Measurements from ENCODE around the gene C3orf22.
"Not testable (repeated sequence)": the region's sequence is repeated elsewhere in the genome, so short reads cannot be mapped to it uniquely, and the experiment has no call there.

C3orf22 gene, protein sequence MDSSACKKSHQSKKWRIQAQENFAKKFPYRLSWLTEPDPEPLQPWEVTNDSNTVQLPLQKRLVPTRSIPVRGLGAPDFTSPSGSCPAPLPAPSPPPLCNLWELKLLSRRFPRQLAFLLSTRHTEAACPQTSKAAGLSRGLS
- 0 reads per million in 9 experiments for total RNA-seq

DNA sequence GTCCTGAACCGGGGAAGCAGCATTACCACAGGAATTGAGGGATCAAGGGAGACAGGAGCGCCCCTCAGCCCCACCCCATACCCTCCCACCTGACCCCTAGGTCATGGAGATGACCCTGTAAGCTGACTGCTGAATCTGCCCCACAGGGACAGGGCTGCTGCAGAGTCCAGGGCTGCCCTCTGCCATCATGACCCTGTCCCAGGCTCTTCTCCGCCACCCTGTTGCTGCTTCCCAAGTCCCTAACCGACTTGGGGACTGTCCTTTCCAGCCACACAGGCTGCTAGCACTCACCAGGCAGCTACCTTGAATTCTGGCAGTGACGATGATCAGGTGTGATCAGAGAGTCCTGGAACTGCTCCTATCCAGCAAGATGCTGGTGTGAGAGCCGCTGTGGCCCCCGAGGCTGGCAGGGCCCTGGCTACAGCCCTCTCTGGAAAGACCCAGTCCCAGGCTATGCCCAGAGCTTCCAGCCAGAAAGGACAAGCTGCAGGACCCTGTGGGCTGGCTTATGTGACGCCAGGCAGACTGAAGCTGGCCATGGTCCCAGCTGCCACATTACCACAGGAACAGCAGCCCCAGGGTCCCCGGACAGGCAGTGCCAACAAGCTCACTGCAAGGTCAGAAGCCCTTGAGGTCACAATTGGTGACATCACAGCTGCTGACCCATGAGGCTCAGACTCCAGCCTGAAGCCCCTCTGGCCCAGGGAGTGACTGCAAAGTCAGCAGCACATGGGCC lies at the start of gene C3orf22:
Gene C3orf22, minus strand, starts transcription at position 597 of the 736 bp plus-strand sequence. CDS start 5,542 bp downstream, outside the sequence.
- ATAC-seq (replicated peaks) (no peak), DNase-seq (no peak)
- Mint-ChIP-seq H3K9me3 (no peaks in the 10 kb centered on the region), H3K4me3 (no peak within 1 kb of the TSS), H3K27ac (no peak within 1 kb of the TSS), H3K27me3 (peaks cover 7% of the 10 kb centered on the region in 2 donors), H3K36me3 (ENCODE audit: insufficient read depth) (no peaks in the 10 kb centered on the region), H3K4me1 (ENCODE audit: low read depth in 2 of 2) (no peaks in the 10 kb centered on the region)

DNA sequence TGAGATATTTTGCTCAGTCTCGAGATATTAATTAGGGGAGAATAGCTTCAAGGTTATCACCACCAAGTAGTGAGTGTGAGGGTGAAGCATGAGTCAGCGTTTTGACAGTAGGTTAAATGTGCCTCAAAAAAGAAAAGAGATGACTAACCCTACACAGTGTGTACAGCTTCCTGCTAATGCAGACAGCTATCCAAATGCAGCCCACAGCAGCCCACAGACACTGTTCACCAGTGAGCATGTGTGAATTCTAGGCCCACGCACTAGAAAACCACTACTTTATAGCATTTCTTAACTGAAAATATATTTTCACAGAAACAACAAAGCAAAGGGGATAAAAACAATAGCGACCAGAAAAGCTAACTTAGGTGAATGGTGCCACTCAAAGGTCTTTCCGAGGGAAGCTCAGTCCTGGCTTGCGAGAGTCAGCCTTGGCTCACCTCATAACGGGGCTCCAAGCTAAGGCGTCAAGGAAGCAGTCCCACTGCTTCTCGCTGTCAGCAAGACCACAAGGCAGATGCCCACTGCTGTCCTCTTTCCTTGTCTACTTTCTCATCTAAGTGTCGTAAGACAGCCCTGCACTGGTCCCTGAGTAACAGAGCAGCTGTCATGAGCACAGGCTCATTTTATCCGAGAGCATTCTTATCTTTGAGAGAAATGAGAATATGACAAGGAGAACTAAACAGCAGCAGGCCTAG lies 48.6 kb upstream of the C3orf22 start:
- H3K27me3 Mint-ChIP-seq: peaks cover 0 to 21% of the 10 kb centered on the region in 2 donors
- peak overlapping the region; percentile 41 to 80 for H3K27ac Mint-ChIP-seq
- DNase-seq: peak; percentile 9 to 45 (median 18)
- H3K4me3 Mint-ChIP-seq: peak overlapping the region in 1 of 2 donors; percentile 19
- H3K9me3 Mint-ChIP-seq: no peaks in the 10 kb centered on the region
- ATAC-seq (replicated peaks): peak; percentile 97
- peaks cover 6 to 12% of the 10 kb centered on the region in 2 donors for H3K4me1 Mint-ChIP-seq (ENCODE audit: low read depth in 2 of 2)
- H3K36me3 Mint-ChIP-seq (ENCODE audit: insufficient read depth): no peaks in the 10 kb centered on the region

DNA sequence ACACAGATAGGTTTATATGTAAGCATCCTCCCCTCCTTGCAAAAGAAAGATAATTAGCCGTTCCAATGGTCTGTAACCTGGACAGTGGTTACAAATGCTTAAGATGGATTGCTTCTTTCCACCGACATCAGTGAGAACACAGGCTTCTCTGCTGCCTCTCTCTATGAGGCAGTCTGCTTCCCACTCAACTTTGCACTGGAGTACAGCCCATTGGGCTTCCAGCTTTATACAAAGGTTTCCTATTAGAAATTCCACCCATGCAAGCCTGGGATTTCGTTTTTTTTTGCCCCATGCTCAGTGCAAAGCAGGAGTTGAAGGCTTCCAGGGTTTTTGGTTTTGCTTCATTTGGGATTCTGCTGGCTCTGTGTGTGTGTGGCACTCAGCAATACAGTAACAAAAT lies 47.3 kb upstream of the C3orf22 start:
- no peak overlapping the region for H3K27ac Mint-ChIP-seq

DNA sequence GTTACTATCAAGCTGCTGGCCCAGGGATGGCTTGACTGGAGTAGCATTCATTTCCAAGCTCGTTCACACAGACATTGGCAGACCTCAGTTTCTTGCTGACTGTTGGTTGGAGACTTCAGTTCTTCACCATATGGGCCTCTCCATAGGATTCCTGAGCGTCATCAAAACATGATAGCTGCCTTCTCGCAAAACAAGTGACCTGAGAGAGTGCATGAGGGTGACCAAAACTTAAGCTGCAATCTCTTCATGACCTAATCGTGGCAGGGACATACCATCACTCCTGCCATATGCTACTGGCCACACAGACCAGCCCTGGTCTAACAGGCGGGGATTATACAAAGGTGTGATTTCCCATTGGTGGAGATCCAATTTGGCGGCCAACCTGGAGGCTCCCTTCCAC lies 46.0 kb upstream of the C3orf22 start:
- no peak overlapping the region for H3K4me3 Mint-ChIP-seq
- H3K36me3 Mint-ChIP-seq (ENCODE audit: insufficient read depth): no peaks in the 10 kb centered on the region
- H3K9me3 Mint-ChIP-seq: no peaks in the 10 kb centered on the region
- peaks cover 4 to 8% of the 10 kb centered on the region in 2 donors for H3K4me1 Mint-ChIP-seq (ENCODE audit: low read depth in 2 of 2)
- H3K27me3 Mint-ChIP-seq: peaks cover 12 to 43% of the 10 kb centered on the region in 2 donors
- DNase-seq: no peak
- no peak for ATAC-seq (replicated peaks)
- no peak overlapping the region for H3K27ac Mint-ChIP-seq

More for the DNA sequence above, 47.3 kb upstream of the C3orf22 start:
- H3K36me3 Mint-ChIP-seq (ENCODE audit: insufficient read depth): no peaks in the 10 kb centered on the region
- no peak for DNase-seq
- no peaks in the 10 kb centered on the region for H3K9me3 Mint-ChIP-seq
- H3K4me1 Mint-ChIP-seq (ENCODE audit: low read depth in 2 of 2): peaks cover 4 to 8% of the 10 kb centered on the region in 2 donors
- peaks cover 5 to 35% of the 10 kb centered on the region in 2 donors for H3K27me3 Mint-ChIP-seq
- H3K4me3 Mint-ChIP-seq: no peak overlapping the region
- ATAC-seq (replicated peaks): no peak

DNA sequence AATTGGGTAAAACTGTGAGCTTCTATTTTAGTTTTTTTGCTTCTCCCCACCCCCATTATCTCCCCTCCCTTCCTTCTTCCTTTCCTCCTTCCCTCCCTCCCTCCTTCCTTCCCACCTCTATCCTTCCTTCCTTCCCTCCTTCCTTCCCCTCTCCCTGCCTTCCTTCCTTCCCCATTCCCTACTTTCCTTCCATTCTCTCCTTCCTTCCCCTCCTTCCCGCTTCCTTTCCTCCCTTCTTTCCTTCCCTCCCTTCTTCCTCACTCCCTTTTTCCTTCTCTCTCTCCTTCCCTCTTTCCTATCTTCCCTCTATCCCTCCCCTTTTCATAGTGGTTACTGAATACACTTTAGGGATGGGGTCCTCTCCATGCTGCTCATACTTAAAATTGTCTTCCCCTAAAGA lies 40.4 kb upstream of the C3orf22 start:
- no peak overlapping the region for H3K4me3 Mint-ChIP-seq

DNA sequence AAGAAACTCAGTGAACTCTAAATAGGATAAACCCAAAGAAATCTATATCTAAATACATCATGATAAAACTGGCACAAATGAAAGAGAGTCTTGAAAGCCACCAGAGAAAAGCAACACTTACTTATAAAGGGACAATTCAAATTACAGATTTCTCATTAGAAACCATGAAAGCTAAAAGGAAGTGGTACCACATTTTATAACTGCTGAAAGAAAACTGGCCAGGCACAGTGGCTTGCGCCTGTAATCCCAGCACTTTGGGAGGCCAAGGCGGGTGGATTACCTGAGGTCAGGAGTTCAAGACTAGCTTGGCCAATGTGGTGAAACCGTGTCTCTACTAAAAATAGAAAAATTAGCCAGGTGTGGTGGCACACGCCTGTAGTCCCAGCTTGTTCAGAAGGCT lies 36.7 kb upstream of the C3orf22 start:
- H3K27me3 Mint-ChIP-seq: peaks cover 15 to 41% of the 10 kb centered on the region in 2 donors
- not testable (repeated sequence) for DNase-seq; H3K27ac Mint-ChIP-seq; H3K4me1 Mint-ChIP-seq (ENCODE audit: low read depth in 2 of 2); H3K9me3 Mint-ChIP-seq; H3K36me3 Mint-ChIP-seq (ENCODE audit: insufficient read depth); ATAC-seq (replicated peaks); H3K4me3 Mint-ChIP-seq

More for the DNA sequence above, 40.4 kb upstream of the C3orf22 start:
- no peak overlapping the region for H3K27ac Mint-ChIP-seq
- H3K36me3 Mint-ChIP-seq (ENCODE audit: insufficient read depth): peaks cover 3% of the 10 kb centered on the region
- H3K27me3 Mint-ChIP-seq: peaks cover 12 to 47% of the 10 kb centered on the region in 2 donors
- no peaks in the 10 kb centered on the region for H3K9me3 Mint-ChIP-seq
- no peak for DNase-seq
- no peak for ATAC-seq (replicated peaks)
- H3K4me1 Mint-ChIP-seq (ENCODE audit: low read depth in 2 of 2): no peaks in the 10 kb centered on the region

DNA sequence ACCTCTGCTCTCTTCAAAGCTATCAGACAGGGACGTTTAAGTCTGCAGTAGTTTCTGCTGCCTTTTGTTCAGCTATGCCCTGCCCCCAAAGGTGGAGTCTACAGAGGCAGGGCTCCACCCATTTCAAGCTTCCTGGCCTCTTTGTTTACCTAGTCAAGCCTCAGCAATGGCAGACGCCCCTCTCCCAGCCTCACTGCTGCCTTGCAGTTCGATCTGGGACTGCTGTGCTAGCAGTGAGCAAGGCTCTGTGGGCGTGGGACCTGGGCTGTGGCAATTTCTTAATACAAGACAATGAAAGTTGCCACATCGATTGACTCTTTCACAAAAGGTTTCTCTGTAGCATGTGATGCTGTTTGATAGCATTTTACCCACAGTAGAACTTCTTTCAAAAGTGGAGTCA lies 32.8 kb upstream of the C3orf22 start:
- H3K9me3 Mint-ChIP-seq; DNase-seq; ATAC-seq (replicated peaks); H3K4me3 Mint-ChIP-seq; H3K36me3 Mint-ChIP-seq (ENCODE audit: insufficient read depth); H3K4me1 Mint-ChIP-seq (ENCODE audit: low read depth in 2 of 2); H3K27ac Mint-ChIP-seq: not testable (repeated sequence)
- H3K27me3 Mint-ChIP-seq: peaks cover 44 to 59% of the 10 kb centered on the region in 2 donors

DNA sequence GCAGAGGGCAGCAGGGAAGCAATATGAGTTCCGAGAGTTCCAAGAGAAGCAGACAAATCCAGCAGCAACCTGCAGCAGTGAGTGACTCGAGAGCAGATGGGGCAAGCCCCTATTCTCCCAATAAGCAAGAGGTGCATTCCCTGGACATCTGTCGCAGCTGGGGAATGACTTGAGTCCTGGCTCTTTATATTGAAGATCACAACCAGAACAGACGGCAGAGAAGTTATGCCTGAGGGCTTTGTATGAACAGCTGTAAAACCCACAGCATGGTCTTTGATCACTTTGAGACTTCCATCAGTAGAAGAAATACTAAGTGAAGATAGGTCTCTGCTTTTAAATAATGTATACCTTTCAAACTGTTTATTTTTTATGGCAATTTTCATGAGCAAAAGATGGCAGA lies 23.6 kb upstream of the C3orf22 start:
- DNase-seq (no peak), ATAC-seq (replicated peaks) (no peak)

DNA sequence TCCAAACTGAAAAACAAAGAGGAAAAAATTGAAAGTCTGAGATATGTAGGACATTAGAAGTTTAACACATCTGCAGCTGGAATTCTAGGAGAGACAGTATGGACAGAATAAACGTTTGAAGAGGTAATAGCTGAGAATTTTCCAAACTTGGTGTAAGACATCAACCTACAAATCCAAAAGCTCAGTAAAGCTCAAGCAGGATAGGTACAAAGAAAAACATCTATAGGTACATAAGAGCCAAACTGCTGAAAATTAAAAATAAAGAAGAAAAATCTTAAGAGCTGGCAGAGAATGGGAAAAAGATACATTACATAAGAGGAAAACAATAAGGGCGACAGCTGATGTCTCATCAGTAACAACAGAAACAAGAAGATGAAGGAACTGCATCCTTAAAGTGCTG lies 22.8 kb upstream of the C3orf22 start:
- H3K27me3 Mint-ChIP-seq: peaks cover 43 to 44% of the 10 kb centered on the region in 2 donors
- H3K9me3 Mint-ChIP-seq: no peaks in the 10 kb centered on the region
- no peak overlapping the region for H3K27ac Mint-ChIP-seq
- ATAC-seq (replicated peaks): no peak
- no peaks in the 10 kb centered on the region for H3K4me1 Mint-ChIP-seq (ENCODE audit: low read depth in 2 of 2)
- H3K36me3 Mint-ChIP-seq (ENCODE audit: insufficient read depth): no peaks in the 10 kb centered on the region
- no peak for DNase-seq
- H3K4me3 Mint-ChIP-seq: no peak overlapping the region

More for the DNA sequence above, 23.6 kb upstream of the C3orf22 start:
- H3K27ac Mint-ChIP-seq: no peak overlapping the region
- no peaks in the 10 kb centered on the region for H3K4me1 Mint-ChIP-seq (ENCODE audit: low read depth in 2 of 2)
- H3K27me3 Mint-ChIP-seq: peaks cover 36 to 44% of the 10 kb centered on the region in 2 donors
- no peak overlapping the region for H3K4me3 Mint-ChIP-seq
- H3K9me3 Mint-ChIP-seq: no peaks in the 10 kb centered on the region
- no peaks in the 10 kb centered on the region for H3K36me3 Mint-ChIP-seq (ENCODE audit: insufficient read depth)

DNA sequence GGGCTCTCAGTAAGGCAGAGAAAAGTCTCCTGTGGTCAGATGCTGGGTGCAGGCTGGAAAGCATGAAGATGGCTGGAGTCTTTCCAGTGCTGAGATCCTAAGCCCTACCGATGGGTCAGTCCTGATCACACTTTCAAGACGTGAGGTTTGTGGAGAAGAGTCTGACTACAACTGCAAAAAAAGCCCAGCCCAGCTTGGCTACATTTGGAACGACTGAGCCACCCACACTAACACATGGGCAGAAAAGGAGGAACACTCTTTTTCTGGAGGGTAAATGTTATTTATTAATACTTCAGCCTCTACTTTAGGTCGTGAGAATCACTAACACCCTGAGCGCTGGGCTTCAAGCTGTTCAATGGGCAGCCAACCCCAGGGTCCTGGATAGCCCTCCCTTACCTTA lies 22.0 kb upstream of the C3orf22 start:
- peaks cover 49 to 51% of the 10 kb centered on the region in 2 donors for H3K27me3 Mint-ChIP-seq
- DNase-seq (no peak), ATAC-seq (replicated peaks) (no peak)
- H3K9me3 Mint-ChIP-seq: no peaks in the 10 kb centered on the region
- no peak overlapping the region for H3K27ac Mint-ChIP-seq
- no peaks in the 10 kb centered on the region for H3K36me3 Mint-ChIP-seq (ENCODE audit: insufficient read depth)
- H3K4me3 Mint-ChIP-seq: no peak overlapping the region
- H3K4me1 Mint-ChIP-seq (ENCODE audit: low read depth in 2 of 2): no peaks in the 10 kb centered on the region

DNA sequence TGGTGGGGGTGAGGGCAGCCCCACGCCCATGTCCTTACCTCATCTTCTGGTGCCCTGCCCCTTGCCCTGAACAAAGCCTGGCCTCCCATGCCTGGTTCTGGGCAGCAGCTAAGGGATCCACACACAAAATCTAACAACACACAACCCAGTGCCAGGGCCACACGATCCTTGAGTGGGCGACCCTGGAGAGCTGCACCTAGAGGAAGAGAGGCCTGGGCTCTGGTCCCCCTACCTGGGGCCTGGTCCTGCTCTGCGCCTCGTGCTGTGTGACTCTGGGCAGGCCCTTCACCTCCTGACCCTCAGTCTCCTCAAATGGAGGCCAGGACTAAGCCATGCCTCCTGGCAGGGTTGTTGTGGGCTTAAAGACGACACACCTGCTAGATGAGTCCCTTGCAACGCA lies 20.0 kb upstream of the C3orf22 start:
- no peak for ATAC-seq (replicated peaks)
- Mint-ChIP-seq H3K27ac (no peak overlapping the region), H3K27me3 (peaks cover 67 to 71% of the 10 kb centered on the region in 2 donors), H3K36me3 (ENCODE audit: insufficient read depth) (no peaks in the 10 kb centered on the region), H3K4me3 (no peak overlapping the region), H3K4me1 (ENCODE audit: low read depth in 2 of 2) (no peaks in the 10 kb centered on the region), H3K9me3 (no peaks in the 10 kb centered on the region)
- DNase-seq: no peak

DNA sequence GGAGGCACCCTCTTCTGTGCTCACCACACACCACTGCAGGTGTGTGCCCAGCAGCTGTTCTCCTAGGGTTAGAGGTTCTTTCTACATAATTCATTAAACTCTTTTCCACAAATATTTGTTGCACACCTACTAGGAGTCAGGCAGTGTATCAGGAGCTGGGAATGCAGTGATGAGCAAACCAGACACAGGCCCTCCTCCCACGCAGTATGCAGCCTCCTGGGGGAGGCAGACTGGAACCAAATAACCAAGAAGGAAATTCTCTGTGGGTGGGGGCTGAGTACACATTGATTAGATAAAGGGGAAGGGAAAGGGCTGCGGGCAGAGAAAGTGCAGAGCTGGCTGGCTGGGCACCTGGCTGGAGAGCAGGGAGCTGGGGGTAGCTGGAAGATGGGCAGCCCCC lies 18.5 kb upstream of the C3orf22 start:
- no peak overlapping the region for H3K27ac Mint-ChIP-seq

DNA sequence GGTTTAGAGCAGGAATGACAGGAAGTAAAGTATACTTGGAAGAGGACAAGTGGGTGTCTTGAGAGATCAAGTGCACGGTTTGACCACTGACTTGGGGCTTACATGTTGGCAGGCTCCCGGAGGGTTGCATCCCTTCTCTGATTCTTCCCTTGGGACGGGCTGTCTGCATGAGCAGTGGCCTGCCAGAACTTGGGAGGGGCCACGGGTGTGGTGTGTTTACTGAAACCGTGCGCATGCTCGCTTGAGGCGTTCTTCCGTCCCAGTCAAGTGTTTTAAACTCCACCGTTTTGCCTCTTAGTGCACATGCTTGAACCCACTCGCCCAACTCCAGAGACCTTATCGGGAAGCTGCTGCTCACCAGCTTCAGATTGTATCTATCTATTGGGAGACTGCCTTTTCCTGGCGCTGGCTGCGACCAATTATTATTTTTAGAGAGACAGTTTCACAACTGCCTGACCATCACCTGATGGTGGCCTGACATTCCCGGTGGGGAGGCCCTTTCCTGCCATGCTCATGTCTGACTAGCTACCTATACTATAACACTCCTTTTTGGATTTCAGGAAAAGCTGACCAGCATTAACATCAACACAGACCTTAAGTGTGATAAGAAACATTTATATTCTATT lies 14.9 kb upstream of the C3orf22 start:
- H3K36me3 Mint-ChIP-seq (ENCODE audit: insufficient read depth): no peaks in the 10 kb centered on the region
- DNase-seq (no peak), ATAC-seq (replicated peaks) (no peak)
- no peaks in the 10 kb centered on the region for H3K4me1 Mint-ChIP-seq (ENCODE audit: low read depth in 2 of 2)
- no peak overlapping the region for H3K4me3 Mint-ChIP-seq
- peaks cover 51 to 76% of the 10 kb centered on the region in 2 donors for H3K27me3 Mint-ChIP-seq
- no peaks in the 10 kb centered on the region for H3K9me3 Mint-ChIP-seq
- H3K27ac Mint-ChIP-seq: no peak overlapping the region

More for the DNA sequence above, 18.5 kb upstream of the C3orf22 start:
- ATAC-seq (replicated peaks) (no peak), DNase-seq (no peak)
- H3K36me3 Mint-ChIP-seq (ENCODE audit: insufficient read depth): no peaks in the 10 kb centered on the region
- no peak overlapping the region for H3K4me3 Mint-ChIP-seq
- no peaks in the 10 kb centered on the region for H3K4me1 Mint-ChIP-seq (ENCODE audit: low read depth in 2 of 2)
- H3K27me3 Mint-ChIP-seq: peaks cover 81 to 86% of the 10 kb centered on the region in 2 donors
- H3K9me3 Mint-ChIP-seq: no peaks in the 10 kb centered on the region
